HG03175 (cell line): ENCODE measurements around the gene PYGM.

Source experiments
- ATAC-seq: cut with Tn5 transposase; IDR thresholded peaks from one replicate; pipeline ENCODE4 v1.9.1; 2021; ENCODE audit warnings: mild to moderate bottlenecking, moderate library complexity; ENCODE audit not compliant: unreplicated experiment

The PYGM gene

GRCh38 chr11:64769283-64769682, 9.5 kb upstream of the PYGM start:
- ATAC-seq, result no peak

GRCh38 chr11:64768300-64768694, 8.5 kb upstream of the PYGM start:
- ATAC-seq, result no peak

DNA sequence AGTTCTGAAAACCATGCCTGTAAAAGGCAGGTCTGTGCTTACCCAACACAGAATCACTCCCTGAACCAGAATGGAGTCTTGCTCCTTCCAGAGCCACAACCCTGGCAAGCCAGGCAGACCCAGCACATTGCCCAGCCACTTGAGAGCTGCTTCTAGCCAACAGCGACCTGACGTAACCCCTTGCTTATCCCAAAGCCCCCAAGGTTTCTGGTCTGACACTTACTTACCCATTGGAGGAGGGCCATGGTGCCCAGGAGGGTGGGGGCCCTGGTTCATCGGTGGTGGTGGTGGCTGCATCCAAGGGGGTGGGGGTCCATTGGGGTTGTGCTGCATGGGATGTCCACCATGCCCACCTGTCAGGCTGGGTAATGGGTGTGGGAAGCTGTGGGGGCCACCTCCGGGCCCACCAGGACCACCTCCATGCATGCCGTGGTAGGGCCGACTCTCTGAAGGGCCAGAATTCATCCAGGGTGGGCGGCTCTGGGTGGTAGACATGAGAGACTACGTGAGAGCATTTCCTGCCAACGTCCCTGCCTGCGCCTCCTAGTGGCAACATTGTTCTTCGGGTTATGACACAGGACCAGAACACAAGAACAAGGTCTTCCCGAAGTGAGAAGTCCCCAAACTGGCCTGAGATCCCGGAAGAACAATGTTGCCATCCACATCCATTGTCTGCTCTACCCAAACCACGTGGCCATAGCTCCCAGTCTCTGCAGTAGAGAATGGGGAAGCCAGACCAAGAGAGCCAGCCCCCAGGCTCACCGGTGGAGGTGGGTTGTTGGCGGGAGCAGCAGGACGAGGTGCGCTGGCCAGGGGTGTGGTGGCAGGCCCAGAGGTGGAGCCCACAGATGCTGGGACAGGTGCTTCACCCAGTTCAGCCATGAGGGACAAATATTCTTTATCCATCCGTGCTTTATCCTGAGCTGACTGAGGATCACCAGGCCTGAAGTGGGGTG, 7.8 kb upstream of the PYGM start:
- no peak for ATAC-seq

- ATAC-seq, result no peak
Observed at GRCh38 chr11:64766881-64767280, 7.1 kb upstream of the PYGM start.

DNA sequence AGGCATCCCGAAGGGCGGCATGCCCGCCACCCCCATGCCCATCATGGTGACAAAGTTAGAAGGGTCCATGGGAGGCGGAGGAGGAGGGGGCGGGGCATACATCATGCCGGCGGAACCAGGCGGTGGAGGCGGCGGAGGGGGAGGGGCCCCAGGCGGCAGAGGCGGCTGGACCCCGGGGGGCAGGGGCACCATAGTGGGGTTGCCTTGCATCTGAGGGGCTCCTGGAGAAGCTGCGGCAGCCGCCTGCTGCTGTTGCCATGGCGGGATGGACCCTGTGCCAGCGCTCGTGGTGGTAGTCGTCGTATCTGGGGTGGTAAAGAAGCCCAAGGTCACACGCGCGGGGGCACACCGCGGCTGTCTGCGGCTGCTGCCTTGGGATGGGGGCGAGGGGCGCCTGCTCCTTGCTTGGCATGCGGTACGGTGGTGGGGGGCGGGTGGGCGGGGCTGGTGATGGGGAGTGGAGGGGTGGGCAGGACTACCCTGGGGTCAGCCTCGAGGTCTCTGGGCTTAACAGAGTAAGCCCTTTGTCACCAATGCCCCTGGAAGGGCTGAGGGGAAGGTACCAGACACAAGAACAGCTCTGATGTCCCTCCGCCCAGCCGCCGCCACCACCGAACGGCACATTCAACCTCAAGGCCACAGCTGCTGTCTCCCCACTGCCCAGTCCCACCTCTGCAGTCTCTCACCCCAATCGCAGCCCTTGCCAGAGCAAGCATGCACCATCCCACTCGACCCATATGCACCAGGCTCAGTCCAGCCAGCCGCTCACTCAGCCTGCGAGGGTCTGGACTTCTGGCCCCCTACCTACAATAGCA, 6.3 kb upstream of the PYGM start:
- no peak for ATAC-seq

DNA sequence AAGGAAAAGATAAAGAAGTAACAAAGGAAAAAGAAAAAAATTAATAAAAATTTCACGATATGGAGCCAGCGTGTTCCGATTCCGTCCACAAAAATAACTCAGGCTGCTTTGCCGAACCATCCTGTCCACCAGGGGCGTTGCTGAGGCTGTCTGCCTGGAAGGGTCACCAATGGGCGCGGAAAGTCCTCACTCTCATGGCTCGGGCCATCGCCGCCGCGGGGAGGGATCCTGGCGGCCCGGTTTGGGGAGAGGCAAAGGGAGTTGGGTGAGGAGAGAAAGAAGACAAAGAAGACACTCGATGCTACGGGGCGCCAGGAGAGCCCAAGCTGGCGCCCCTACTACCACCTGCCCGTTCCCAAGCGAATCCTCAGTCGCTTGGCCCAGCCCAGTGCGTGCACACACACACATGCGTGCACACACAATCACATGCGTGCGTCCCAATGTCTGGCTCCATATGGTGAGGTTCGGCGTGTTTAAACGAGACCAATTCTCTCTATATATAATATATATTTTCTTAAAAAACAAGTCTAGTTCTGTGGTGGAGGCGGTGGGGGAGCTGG, 5.6 kb upstream of the PYGM start:
- ATAC-seq, result no peak

- ATAC-seq, result no peak
Observed at GRCh38 chr11:64764753-64765152, 5.0 kb upstream of the PYGM start.

- ATAC-seq, result no peak
Observed at GRCh38 chr11:64764040-64764611, 4.4 kb upstream of the PYGM start.

DNA sequence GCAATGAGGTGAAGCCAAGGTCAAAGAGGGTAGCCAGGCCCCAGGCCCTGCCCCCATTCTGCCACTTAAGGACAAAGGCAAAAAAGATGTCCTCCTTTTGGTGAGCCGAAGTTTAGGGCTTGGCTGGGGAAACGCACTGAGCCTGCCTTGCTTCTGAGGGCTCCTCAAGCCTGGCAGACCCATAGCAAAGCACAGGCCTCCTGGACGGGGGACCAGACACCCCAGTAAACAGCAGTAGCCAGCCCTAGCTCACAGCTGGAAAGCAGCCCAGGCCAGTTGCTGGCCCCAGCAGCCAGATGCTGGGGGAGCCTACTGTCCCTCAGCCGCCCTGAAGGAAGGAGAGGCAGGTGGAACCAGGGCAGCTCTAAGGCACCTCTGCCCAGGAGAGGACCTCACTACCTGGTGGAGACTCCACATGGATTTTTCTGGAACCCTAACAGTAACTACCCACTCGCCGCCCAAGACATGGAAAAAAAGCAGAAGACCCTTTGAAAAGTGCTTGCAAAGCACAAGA, 3.8 kb upstream of the PYGM start:
- ATAC-seq, result no peak

- ATAC-seq, result no peak
Observed at GRCh38 chr11:64762674-64763525, 3.1 kb upstream of the PYGM start.

GRCh38 chr11:64762277-64762673, 2.5 kb upstream of the PYGM start:
- no peak for ATAC-seq

DNA sequence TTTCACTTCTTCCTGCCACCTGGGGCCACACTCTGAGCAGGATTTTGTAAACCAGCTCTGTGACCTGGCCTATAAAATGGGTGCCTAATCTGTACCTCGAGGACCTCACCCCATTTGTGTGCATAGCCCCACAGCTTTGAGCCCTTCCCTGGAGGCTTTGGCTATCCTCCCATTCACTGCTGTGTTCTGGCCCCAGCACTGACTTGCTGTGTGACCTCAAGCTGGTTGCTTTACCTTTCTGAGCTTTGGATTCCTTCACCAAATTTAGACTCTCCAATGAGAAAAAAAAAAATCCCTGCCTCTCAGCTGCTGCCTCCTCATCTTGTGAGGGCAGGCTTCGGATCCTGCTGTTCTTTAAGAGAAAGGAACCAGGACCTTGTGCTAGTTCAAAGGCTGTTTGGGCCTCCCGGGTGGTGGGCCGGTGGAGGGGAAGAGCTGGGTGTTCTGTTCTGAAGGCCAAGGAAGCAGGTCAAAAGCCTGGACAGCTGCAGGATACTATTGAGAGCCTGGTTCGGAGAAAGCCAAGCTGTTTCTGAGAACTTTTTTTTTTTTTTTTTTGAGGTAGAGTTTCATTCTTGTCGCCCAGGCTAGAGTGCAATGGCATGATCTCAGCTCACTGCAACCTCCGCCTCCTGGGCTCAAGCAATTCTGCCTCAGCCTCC, 1.1 kb upstream of the PYGM start:
- no peak for ATAC-seq

- no peak for ATAC-seq
Observed at GRCh38 chr11:64759131-64759721, 548 bp downstream of the PYGM start.

DNA sequence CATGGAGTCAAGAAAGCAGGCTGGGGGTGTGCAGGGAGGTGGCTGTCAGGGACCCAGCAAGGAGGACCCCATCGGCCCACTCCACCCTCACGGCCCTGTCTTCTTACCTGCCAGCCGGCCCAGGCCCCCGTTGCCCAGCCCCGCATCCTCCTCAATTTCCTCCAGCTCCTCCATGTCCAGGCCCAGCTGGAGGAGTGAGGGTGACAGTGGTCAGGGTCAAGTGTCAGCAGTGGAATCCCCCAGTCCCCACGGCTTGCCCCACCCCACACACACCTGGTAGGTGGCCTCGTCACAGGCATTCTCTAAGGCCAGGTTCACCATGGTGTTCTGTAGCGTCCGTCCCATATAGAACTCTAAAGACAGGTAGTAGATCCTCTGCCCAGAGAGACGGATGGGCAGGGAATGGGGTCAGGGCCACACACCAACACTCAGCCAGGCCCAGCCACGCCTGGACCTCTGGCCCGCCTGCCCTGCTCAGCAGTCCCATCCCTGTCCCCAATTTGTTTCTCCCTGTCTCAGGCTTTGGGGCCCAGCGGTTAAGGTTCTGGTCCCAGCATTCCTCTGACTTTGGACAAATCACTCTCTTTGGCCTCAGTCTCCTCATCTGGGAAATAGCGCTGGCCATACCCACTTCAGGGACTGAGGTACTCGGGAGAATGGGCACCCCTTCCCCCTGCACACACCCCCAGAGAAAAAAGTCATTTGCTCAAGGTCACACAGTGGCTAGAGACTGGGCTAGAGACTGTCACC, 1.3 kb downstream of the PYGM start:
- ATAC-seq, result no peak

- no peak for ATAC-seq
Observed at GRCh38 chr11:64757549-64758329, 2.0 kb downstream of the PYGM start.

GRCh38 chr11:64755681-64756361, 4.0 kb downstream of the PYGM start:
- ATAC-seq, result no peak
